ENCODE results near the gene AFF2.

DNA sequence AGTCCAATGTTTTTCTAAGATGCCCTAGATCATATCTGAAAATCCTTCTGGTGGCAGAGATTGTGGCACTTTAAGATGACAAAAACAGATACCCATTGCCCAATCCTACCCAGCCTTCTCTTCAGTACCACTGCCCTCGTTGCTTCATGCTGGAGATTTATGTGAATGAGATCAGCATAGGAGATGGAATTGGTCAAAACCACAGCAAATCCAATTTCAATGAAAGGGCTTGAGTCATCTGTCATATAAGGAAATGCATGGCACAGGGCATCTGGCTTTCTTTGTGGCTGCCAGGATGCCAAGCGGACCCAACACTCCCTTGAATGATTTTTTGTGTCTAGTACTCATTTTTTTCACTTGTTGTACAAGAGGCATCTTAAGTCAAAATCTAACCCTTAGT, 16.8 kb downstream of the AFF2 start:
- no peak for TF ChIP-seq CTCF (IDR thresholded peaks at IDR 0.05)
- no peak for TF ChIP-seq POLR2A (IDR thresholded peaks at IDR 0.05)
